Mucosa of rectum (tissue), 2 donors: ENCODE measurements around the gene MIB2.

Source experiments
- H3K27ac ChIP-seq, 2 donors: one replicate each; pipeline ENCODE4 v1.7.0; 2013; ENCODE audit warnings: inconsistent platforms in 2 of 2, low read depth in 2 of 2, low read length in 2 of 2
- H3K27me3 ChIP-seq, 2 donors: one replicate each; pipeline ENCODE4 v1.7.0; 2013; ENCODE audit warnings: low read length in 2 of 2; ENCODE audit not compliant: control insufficient read depth in 2 of 2, insufficient read depth in 2 of 2
- H3K36me3 ChIP-seq, 2 donors: one replicate each; pipeline ENCODE4 v1.7.0; 2013; ENCODE audit warnings: low read length in 2 of 2; ENCODE audit not compliant: control insufficient read depth in 2 of 2, insufficient read depth in 2 of 2
- H3K4me1 ChIP-seq, 2 donors: one replicate each; pipeline ENCODE4 v1.7.0; 2013; ENCODE audit warnings: low read length in 2 of 2, mild to moderate bottlenecking in 1 of 2; ENCODE audit not compliant: control insufficient read depth in 2 of 2, insufficient read depth in 2 of 2
- H3K4me3 ChIP-seq, 2 donors: one replicate each; pipeline ENCODE4 v1.7.0; 2013; ENCODE audit warnings: low read length in 2 of 2
- H3K9ac ChIP-seq, 2 donors: one replicate each; pipeline ENCODE4 v1.7.0; 2013; ENCODE audit warnings: low read length in 2 of 2, low read depth in 1 of 2, mild to moderate bottlenecking in 1 of 2
- H3K9me3 ChIP-seq, 2 donors: one replicate each; pipeline ENCODE4 v1.7.0; 2013; ENCODE audit warnings: low read length in 2 of 2; ENCODE audit not compliant: control insufficient read depth in 2 of 2
- donor health status: healthy.
- donor health status: Normal muscosa, but diverticular disease.

MIB2 gene

GRCh38 chr1:1616045-1616790 is 918 bp downstream of the MIB2 start:
- Histone ChIP-seq H3K27me3 (no peaks in the 10 kb centered on the region), H3K9me3 (no peaks in the 10 kb centered on the region), H3K36me3 (peaks cover 4% of the 10 kb centered on the region in 2 donors), H3K27ac (peak overlapping the region; percentile 100), H3K4me3 (peak overlapping the region; percentile 85 to 99), H3K9ac (peak overlapping the region; percentile 94 to 100), H3K4me1 (peaks cover 21 to 23% of the 10 kb centered on the region in 2 donors)

- peak overlapping the region; percentile 68 to 100 for H3K9ac ChIP-seq
- peaks cover 4% of the 10 kb centered on the region in 2 donors for H3K36me3 ChIP-seq
- no peaks in the 10 kb centered on the region for H3K9me3 ChIP-seq
- H3K27ac ChIP-seq: no peak overlapping the region
- H3K4me1 ChIP-seq: peaks cover 21 to 23% of the 10 kb centered on the region in 2 donors
- H3K4me3 ChIP-seq: peak overlapping the region; percentile 85 to 99
- H3K27me3 ChIP-seq: no peaks in the 10 kb centered on the region
Measured at GRCh38 chr1:1616838-1617237, 1.5 kb downstream of the MIB2 start.

- H3K4me1 ChIP-seq: peaks cover 21 to 23% of the 10 kb centered on the region in 2 donors
- H3K9me3 ChIP-seq: no peaks in the 10 kb centered on the region
- H3K27me3 ChIP-seq: no peaks in the 10 kb centered on the region
- H3K27ac ChIP-seq: no peak overlapping the region
- H3K9ac ChIP-seq: no peak overlapping the region
- no peak overlapping the region for H3K4me3 ChIP-seq
- peaks cover 4% of the 10 kb centered on the region in 2 donors for H3K36me3 ChIP-seq
Measured at GRCh38 chr1:1617516-1617915, 2.2 kb downstream of the MIB2 start.

GRCh38 chr1:1617925-1618324 is 2.6 kb downstream of the MIB2 start:
- H3K9ac ChIP-seq: no peak overlapping the region
- peaks cover 4% of the 10 kb centered on the region in 2 donors for H3K36me3 ChIP-seq
- H3K27me3 ChIP-seq: no peaks in the 10 kb centered on the region
- H3K4me1 ChIP-seq: peaks cover 21 to 23% of the 10 kb centered on the region in 2 donors
- H3K9me3 ChIP-seq: no peaks in the 10 kb centered on the region
- no peak overlapping the region for H3K4me3 ChIP-seq
- H3K27ac ChIP-seq: no peak overlapping the region

- peaks cover 4% of the 10 kb centered on the region in 2 donors for H3K36me3 ChIP-seq
- no peak overlapping the region for H3K27ac ChIP-seq
- H3K9ac ChIP-seq: no peak overlapping the region
- peaks cover 21% of the 10 kb centered on the region in 2 donors for H3K4me1 ChIP-seq
- no peaks in the 10 kb centered on the region for H3K9me3 ChIP-seq
- H3K4me3 ChIP-seq: no peak overlapping the region
- H3K27me3 ChIP-seq: no peaks in the 10 kb centered on the region
Measured at GRCh38 chr1:1618396-1619068, 3.2 kb downstream of the MIB2 start.

- Histone ChIP-seq H3K27ac (no peak overlapping the region), H3K9me3 (no peaks in the 10 kb centered on the region), H3K4me1 (peaks cover 9 to 11% of the 10 kb centered on the region in 2 donors), H3K4me3 (no peak overlapping the region), H3K36me3 (peaks cover 4% of the 10 kb centered on the region in 2 donors), H3K9ac (no peak overlapping the region), H3K27me3 (no peaks in the 10 kb centered on the region)
Measured at GRCh38 chr1:1619917-1620361, 4.6 kb downstream of the MIB2 start.

GRCh38 chr1:1620433-1621139 is 5.3 kb downstream of the MIB2 start:
- peaks cover 8 to 11% of the 10 kb centered on the region in 2 donors for H3K4me1 ChIP-seq
- H3K27ac ChIP-seq: no peak overlapping the region
- no peaks in the 10 kb centered on the region for H3K27me3 ChIP-seq
- peaks cover 4% of the 10 kb centered on the region in 2 donors for H3K36me3 ChIP-seq
- no peaks in the 10 kb centered on the region for H3K9me3 ChIP-seq
- H3K4me3 ChIP-seq: no peak overlapping the region
- no peak overlapping the region for H3K9ac ChIP-seq

- H3K36me3 ChIP-seq: peaks cover 4% of the 10 kb centered on the region in 2 donors
- H3K4me1 ChIP-seq: peaks cover 7 to 9% of the 10 kb centered on the region in 2 donors
- H3K9ac ChIP-seq: no peak overlapping the region
- H3K27me3 ChIP-seq: no peaks in the 10 kb centered on the region
- no peaks in the 10 kb centered on the region for H3K9me3 ChIP-seq
- H3K4me3 ChIP-seq: no peak overlapping the region
- no peak overlapping the region for H3K27ac ChIP-seq
Measured at GRCh38 chr1:1621173-1622009, 6.1 kb downstream of the MIB2 start.

- H3K9ac ChIP-seq: no peak overlapping the region
- no peak overlapping the region for H3K4me3 ChIP-seq
- H3K27ac ChIP-seq: no peak overlapping the region
- no peaks in the 10 kb centered on the region for H3K9me3 ChIP-seq
- H3K27me3 ChIP-seq: no peaks in the 10 kb centered on the region
- H3K4me1 ChIP-seq: peaks cover 5 to 6% of the 10 kb centered on the region in 2 donors
- H3K36me3 ChIP-seq: peaks cover 4% of the 10 kb centered on the region in 2 donors
Measured at GRCh38 chr1:1622010-1622787, 6.9 kb downstream of the MIB2 start.
